Left renal pelvis (tissue), 4 donors: ENCODE data around the gene HPD. TPM values are rescaled to one million over a fixed set of nuclear protein-coding genes. Genes with fewer than 3 reads are reported as not detected.

Experiments used
- DNase-seq, 4 donors: peaks; one replicate each; pipeline ENCODE4 v3.0.0-alpha.2; 2013; ENCODE audit warnings: low read depth in 4 of 4, low spot score in 3 of 4
- polyA plus RNA-seq, 4 donors: library from polyadenylated mRNA; unstranded; fragments of 120-200 nt; gene quantifications; one replicate each; pipeline ENCODE4 v1.2.1, GENCODE V29; 2013; ENCODE audit not compliant: insufficient read length in 4 of 4

The HPD gene
- polyA plus RNA-seq, 4 donors = 0.74 to 4.5 (median 2.6) TPM

GRCh38 chr12:121829250-121829918 lies 29.3 kb downstream of the HPD start:
- no peak for DNase-seq

GRCh38 chr12:121828826-121829225 lies 29.8 kb downstream of the HPD start:
- no peak for DNase-seq

- DNase-seq = no peak
Observed at GRCh38 chr12:121828306-121828705, 30.4 kb downstream of the HPD start.

- no peak for DNase-seq
Observed at GRCh38 chr12:121827351-121828099, 31.1 kb downstream of the HPD start.

- no peak for DNase-seq
Observed at GRCh38 chr12:121826318-121827150, 32.1 kb downstream of the HPD start.

- DNase-seq = no peak
Observed at GRCh38 chr12:121825041-121825523, 33.6 kb downstream of the HPD start.

GRCh38 chr12:121823727-121824115 lies 34.9 kb downstream of the HPD start:
- no peak for DNase-seq

- no peak for DNase-seq
Observed at GRCh38 chr12:121823101-121823726, 35.4 kb downstream of the HPD start.

- no peak for DNase-seq
Observed at GRCh38 chr12:121822393-121823100, 36.1 kb downstream of the HPD start.

- DNase-seq = no peak
Observed at GRCh38 chr12:121820056-121820455, 38.6 kb downstream of the HPD start.

GRCh38 chr12:121819212-121819949 lies 39.3 kb downstream of the HPD start:
- no peak for DNase-seq

- no peak for DNase-seq
Observed at GRCh38 chr12:121817648-121818043, 41.0 kb downstream of the HPD start.

GRCh38 chr12:121816925-121817647 lies 41.6 kb downstream of the HPD start:
- DNase-seq = no peak

- DNase-seq = no peak
Observed at GRCh38 chr12:121815263-121815662, 43.4 kb downstream of the HPD start.

GRCh38 chr12:121814429-121815119 lies 44.1 kb downstream of the HPD start:
- DNase-seq = no peak

GRCh38 chr12:121813951-121814350 lies 44.7 kb downstream of the HPD start:
- no peak for DNase-seq

- DNase-seq = no peak
Observed at GRCh38 chr12:121812921-121813896, 45.5 kb downstream of the HPD start.
